NCI-H1930 (cell line): ENCODE results near the gene KRT72.

ENCODE experiments used
- DNase-seq, 2 experiments: peaks; one replicate each; lab custom pipeline; 2025; lab: John Stamatoyannopoulos, UW

Gene KRT72

GRCh38 chr12:52630008-52630500 is 28.8 kb upstream of the KRT72 start:
- DNase-seq = no peak

- DNase-seq = no peak
Observed at GRCh38 chr12:52629281-52630007, 28.2 kb upstream of the KRT72 start.

GRCh38 chr12:52628841-52629240 is 27.6 kb upstream of the KRT72 start:
- no peak for DNase-seq

GRCh38 chr12:52628111-52628507 is 26.8 kb upstream of the KRT72 start:
- DNase-seq = no peak

GRCh38 chr12:52627395-52628110 is 26.3 kb upstream of the KRT72 start:
- DNase-seq = no peak

GRCh38 chr12:52622349-52622748 is 21.1 kb upstream of the KRT72 start:
- no peak for DNase-seq

- DNase-seq = no peak
Observed at GRCh38 chr12:52618866-52619265, 17.6 kb upstream of the KRT72 start.

- DNase-seq = no peak
Observed at GRCh38 chr12:52618216-52618615, 17.0 kb upstream of the KRT72 start, which contains the start of gene KRT73. KRT73 (minus strand) TSS chr12:52618559; CDS start chr12:52618524, 35 bp downstream.

- DNase-seq = no peak
Observed at GRCh38 chr12:52617403-52617785, 16.1 kb upstream of the KRT72 start.

- DNase-seq = no peak
Observed at GRCh38 chr12:52616680-52617402, 15.6 kb upstream of the KRT72 start.

- DNase-seq = no peak
Observed at GRCh38 chr12:52615912-52616311, 14.6 kb upstream of the KRT72 start.

GRCh38 chr12:52615208-52615868 is 14.1 kb upstream of the KRT72 start:
- DNase-seq = no peak

- no peak for DNase-seq
Observed at GRCh38 chr12:52614381-52615207, 13.3 kb upstream of the KRT72 start.

GRCh38 chr12:52613384-52614030 is 12.2 kb upstream of the KRT72 start:
- no peak for DNase-seq

GRCh38 chr12:52612431-52613383 is 11.4 kb upstream of the KRT72 start:
- no peak for DNase-seq

- no peak for DNase-seq
Observed at GRCh38 chr12:52611080-52611468, 9.8 kb upstream of the KRT72 start.

- no peak for DNase-seq
Observed at GRCh38 chr12:52608826-52609630, 7.8 kb upstream of the KRT72 start.

- no peak for DNase-seq
Observed at GRCh38 chr12:52608161-52608560, 6.9 kb upstream of the KRT72 start.

GRCh38 chr12:52607314-52607713 is 6.1 kb upstream of the KRT72 start:
- no peak for DNase-seq
